T-helper 1 cell treated with Interleukin-12 subunit alpha and Interleukin-12 subunit beta and Interleukin-4 antibody, amounts not matched to agents 30 μg/mL and 1 μg/mL, for 36 hours (primary cell): ENCODE measurements around the gene ATP6AP2.

Experiments
- H3K27ac Mint-ChIP-seq: one replicate; pipeline ENCODE4 v1.8.0; 2021; ENCODE audit warnings: mild to moderate bottlenecking, mixed read lengths
- H3K27me3 Mint-ChIP-seq: one replicate; pipeline ENCODE4 v1.8.0; 2021; ENCODE audit warnings: low read depth, mixed read lengths
- H3K36me3 Mint-ChIP-seq: one replicate; pipeline ENCODE4 v1.8.0; 2021; ENCODE audit warnings: low read depth, mixed read lengths
- H3K4me1 Mint-ChIP-seq: one replicate; pipeline ENCODE4 v1.8.0; 2021; ENCODE audit warnings: low read depth, mixed read lengths
- H3K4me3 Mint-ChIP-seq: one replicate; pipeline ENCODE4 v1.8.0; 2021; ENCODE audit warnings: mild to moderate bottlenecking, moderate library complexity, mixed read lengths
- H3K9me3 Mint-ChIP-seq: one replicate; pipeline ENCODE4 v1.8.0; 2021; ENCODE audit warnings: mixed read lengths

ATP6AP2 gene, protein sequence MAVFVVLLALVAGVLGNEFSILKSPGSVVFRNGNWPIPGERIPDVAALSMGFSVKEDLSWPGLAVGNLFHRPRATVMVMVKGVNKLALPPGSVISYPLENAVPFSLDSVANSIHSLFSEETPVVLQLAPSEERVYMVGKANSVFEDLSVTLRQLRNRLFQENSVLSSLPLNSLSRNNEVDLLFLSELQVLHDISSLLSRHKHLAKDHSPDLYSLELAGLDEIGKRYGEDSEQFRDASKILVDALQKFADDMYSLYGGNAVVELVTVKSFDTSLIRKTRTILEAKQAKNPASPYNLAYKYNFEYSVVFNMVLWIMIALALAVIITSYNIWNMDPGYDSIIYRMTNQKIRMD

DNA sequence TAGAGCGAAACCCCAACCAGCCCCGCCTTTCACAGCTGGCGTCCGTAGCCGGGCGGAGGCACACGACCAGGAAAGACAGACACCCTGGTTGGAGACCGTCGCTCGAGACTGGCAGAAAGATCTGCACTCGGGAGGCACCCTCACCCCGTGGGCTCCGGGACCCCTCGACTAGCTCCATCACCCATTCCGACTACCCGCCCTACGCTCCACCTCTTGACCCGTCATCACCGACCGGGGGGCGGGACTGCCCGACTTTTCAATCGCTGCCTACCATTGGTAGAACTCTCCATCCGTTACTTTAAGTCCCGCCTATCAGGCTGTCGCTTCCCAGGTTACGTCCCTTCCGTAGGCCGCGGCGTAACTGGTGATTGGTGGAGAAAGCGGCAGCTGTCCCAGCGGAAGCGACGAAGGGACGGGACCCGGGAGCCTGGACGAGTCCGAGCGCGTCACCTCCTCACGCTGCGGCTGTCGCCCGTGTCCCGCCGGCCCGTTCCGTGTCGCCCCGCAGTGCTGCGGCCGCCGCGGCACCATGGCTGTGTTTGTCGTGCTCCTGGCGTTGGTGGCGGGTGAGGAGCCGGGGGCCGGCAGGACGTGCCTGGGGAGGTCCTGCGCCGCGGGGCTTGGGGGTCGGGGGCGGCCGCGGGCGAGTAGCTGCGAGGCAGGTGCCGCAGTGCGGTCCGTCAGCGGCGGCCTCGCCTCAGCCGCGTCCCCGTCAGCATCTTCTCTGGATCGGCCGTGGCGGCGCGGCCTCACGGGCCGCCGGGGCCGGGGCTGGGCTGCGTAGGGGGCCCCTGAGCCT lies at the start of gene ATP6AP2:
Gene ATP6AP2, plus strand, starts transcription at position 434 of the 799 bp plus-strand sequence. Its CDS starts 96 bp downstream, at position 530.
- Mint-ChIP-seq H3K9me3 (no peaks in the 10 kb centered on the region), H3K4me1 (peaks cover 7% of the 10 kb centered on the region), H3K27ac (peak within 1 kb of the TSS; percentile 86), H3K27me3 (no peaks in the 10 kb centered on the region), H3K4me3 (peak within 1 kb of the TSS; percentile 87), H3K36me3 (no peaks in the 10 kb centered on the region)

- H3K36me3 Mint-ChIP-seq = no peaks in the 10 kb centered on the region
- H3K27ac Mint-ChIP-seq = no peak overlapping the region
- H3K27me3 Mint-ChIP-seq = peaks cover 6% of the 10 kb centered on the region
- no peaks in the 10 kb centered on the region for H3K4me1 Mint-ChIP-seq
- H3K4me3 Mint-ChIP-seq = no peak overlapping the region
- H3K9me3 Mint-ChIP-seq = no peaks in the 10 kb centered on the region
These were observed 49.5 kb upstream of the ATP6AP2 start for GRCh38 chrX:40531056-40531826.

- Mint-ChIP-seq H3K9me3 (no peaks in the 10 kb centered on the region), H3K4me3 (no peak overlapping the region), H3K4me1 (peaks cover 16% of the 10 kb centered on the region), H3K36me3 (peaks cover 3% of the 10 kb centered on the region), H3K27ac (no peak overlapping the region), H3K27me3 (peaks cover 28% of the 10 kb centered on the region)
These were observed 43.5 kb upstream of the ATP6AP2 start for GRCh38 chrX:40537310-40537709.

- peaks cover 16% of the 10 kb centered on the region for H3K4me1 Mint-ChIP-seq
- no peak overlapping the region for H3K4me3 Mint-ChIP-seq
- peaks cover 3% of the 10 kb centered on the region for H3K36me3 Mint-ChIP-seq
- no peak overlapping the region for H3K27ac Mint-ChIP-seq
- H3K27me3 Mint-ChIP-seq = peaks cover 28% of the 10 kb centered on the region
- H3K9me3 Mint-ChIP-seq = no peaks in the 10 kb centered on the region
These were observed 42.4 kb upstream of the ATP6AP2 start for GRCh38 chrX:40538406-40538805.

DNA sequence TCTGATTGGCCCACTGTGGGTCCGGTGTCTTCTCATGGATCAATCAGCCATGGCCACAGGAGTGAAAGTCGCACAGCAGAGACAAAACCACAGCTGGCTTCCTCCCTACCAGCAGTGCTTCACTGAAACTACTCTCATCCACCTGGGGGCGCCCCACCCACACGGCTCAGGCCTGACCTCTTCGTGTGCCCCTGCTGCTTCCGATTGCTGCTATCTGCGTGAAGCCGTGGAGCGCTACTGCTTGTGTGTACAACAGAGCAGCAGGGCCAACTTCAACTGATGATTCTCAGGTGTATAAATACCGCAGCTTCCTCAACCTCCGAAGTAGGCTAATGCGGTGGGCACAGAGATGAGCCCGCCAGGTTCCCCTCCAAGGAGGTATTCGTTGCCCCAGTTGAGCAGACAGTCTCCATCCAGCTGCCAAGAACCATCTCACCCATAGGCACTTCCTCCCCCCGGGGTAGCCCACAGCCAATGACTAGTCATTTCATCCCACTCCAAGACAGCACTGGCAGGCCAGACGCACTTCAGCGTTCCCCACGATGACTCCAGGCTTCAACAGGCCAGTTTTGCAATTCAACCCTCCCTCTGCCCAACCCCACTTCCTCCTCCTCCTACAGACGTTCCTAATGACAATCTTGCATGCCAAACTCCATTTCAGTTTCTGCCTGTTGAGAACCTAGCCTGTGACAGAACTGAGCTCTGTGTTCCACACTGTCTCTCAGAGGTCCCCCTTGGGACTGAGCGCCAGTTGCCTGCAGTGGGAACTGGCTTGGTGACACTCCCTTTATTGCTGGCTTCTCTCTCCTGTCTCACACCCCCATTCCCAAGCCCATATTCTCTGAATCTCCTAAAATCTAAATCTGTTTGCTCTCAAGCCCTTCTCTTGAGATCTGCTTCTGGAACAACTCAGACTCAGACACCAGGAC lies 41.3 kb upstream of the ATP6AP2 start:
- H3K36me3 Mint-ChIP-seq = peaks cover 3% of the 10 kb centered on the region
- H3K27ac Mint-ChIP-seq = no peak overlapping the region
- H3K9me3 Mint-ChIP-seq = no peaks in the 10 kb centered on the region
- H3K4me1 Mint-ChIP-seq = peaks cover 22% of the 10 kb centered on the region
- peaks cover 28% of the 10 kb centered on the region for H3K27me3 Mint-ChIP-seq
- no peak overlapping the region for H3K4me3 Mint-ChIP-seq

DNA sequence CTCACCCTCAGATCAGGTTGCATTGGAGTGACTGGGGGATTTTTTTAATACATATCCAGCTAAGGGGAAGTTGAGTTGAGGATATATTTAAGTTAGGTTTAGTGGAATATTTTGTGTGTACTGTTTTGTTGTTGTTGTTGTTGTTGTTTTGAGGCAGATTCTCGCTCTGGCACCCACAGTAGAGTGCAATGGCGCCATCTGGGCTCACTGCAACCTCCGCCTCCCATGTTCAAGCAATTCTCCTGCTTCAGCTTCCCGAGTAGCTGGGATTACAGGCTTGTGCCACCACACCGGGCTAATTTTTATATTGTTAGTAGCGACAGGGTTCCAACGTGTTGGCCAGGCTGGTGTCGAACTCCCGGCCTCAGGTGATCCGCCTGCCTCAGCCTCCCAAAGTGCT lies 38.6 kb upstream of the ATP6AP2 start:
- Mint-ChIP-seq H3K27ac (no peak overlapping the region), H3K36me3 (peaks cover 3% of the 10 kb centered on the region), H3K9me3 (no peaks in the 10 kb centered on the region), H3K4me1 (peaks cover 22% of the 10 kb centered on the region), H3K27me3 (peaks cover 22% of the 10 kb centered on the region), H3K4me3 (no peak overlapping the region)

GRCh38 chrX:40542972-40543371 lies 37.8 kb upstream of the ATP6AP2 start:
- Mint-ChIP-seq H3K36me3 (peaks cover 3% of the 10 kb centered on the region), H3K4me3 (no peak overlapping the region), H3K27me3 (peaks cover 20% of the 10 kb centered on the region), H3K9me3 (no peaks in the 10 kb centered on the region), H3K27ac (no peak overlapping the region), H3K4me1 (peaks cover 22% of the 10 kb centered on the region)

GRCh38 chrX:40543661-40544328 lies 37.0 kb upstream of the ATP6AP2 start:
- no peak overlapping the region for H3K27ac Mint-ChIP-seq
- H3K9me3 Mint-ChIP-seq = no peaks in the 10 kb centered on the region
- peaks cover 15% of the 10 kb centered on the region for H3K27me3 Mint-ChIP-seq
- peak overlapping the region; percentile 23 for H3K4me3 Mint-ChIP-seq
- H3K4me1 Mint-ChIP-seq = peaks cover 20% of the 10 kb centered on the region
- peaks cover 3% of the 10 kb centered on the region for H3K36me3 Mint-ChIP-seq

- Mint-ChIP-seq H3K36me3 (no peaks in the 10 kb centered on the region), H3K4me1 (peaks cover 13% of the 10 kb centered on the region), H3K9me3 (no peaks in the 10 kb centered on the region), H3K4me3 (no peak overlapping the region), H3K27ac (no peak overlapping the region), H3K27me3 (peaks cover 7% of the 10 kb centered on the region)
These were observed 36.2 kb upstream of the ATP6AP2 start for GRCh38 chrX:40544343-40545266.

GRCh38 chrX:40546870-40547269 lies 33.9 kb upstream of the ATP6AP2 start:
- Mint-ChIP-seq H3K9me3 (no peaks in the 10 kb centered on the region), H3K4me1 (peaks cover 6% of the 10 kb centered on the region), H3K27me3 (no peaks in the 10 kb centered on the region), H3K36me3 (no peaks in the 10 kb centered on the region), H3K27ac (no peak overlapping the region), H3K4me3 (no peak overlapping the region)

DNA sequence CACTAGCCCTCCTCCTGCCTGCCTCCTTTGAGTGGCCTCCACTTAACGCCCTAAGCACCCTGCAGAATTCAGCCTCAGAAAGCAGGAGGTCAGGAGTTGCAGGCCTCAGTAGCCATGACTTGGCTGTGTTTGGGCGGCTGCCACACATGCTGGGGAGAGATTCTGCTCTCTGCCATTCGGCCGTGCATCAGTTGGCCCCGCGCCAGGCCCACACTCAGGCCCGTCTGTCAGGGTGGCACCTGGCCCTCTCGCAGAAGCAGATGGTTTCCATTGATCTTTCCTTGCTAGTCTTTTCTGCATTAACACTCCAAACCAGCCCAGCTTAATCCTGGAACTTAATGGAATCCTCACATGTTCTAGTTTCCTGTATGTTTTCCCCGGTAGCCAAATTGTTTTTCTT lies 30.7 kb upstream of the ATP6AP2 start:
- Mint-ChIP-seq H3K27ac (no peak overlapping the region), H3K4me1 (no peaks in the 10 kb centered on the region), H3K9me3 (no peaks in the 10 kb centered on the region), H3K36me3 (no peaks in the 10 kb centered on the region), H3K27me3 (peaks cover 3% of the 10 kb centered on the region), H3K4me3 (no peak overlapping the region)

- Mint-ChIP-seq H3K4me3 (no peak overlapping the region), H3K27me3 (peaks cover 3% of the 10 kb centered on the region), H3K9me3 (no peaks in the 10 kb centered on the region), H3K27ac (no peak overlapping the region), H3K4me1 (no peaks in the 10 kb centered on the region), H3K36me3 (no peaks in the 10 kb centered on the region)
These were observed 28.0 kb upstream of the ATP6AP2 start for GRCh38 chrX:40552768-40553167.
